HG02588 (cell line): ENCODE results near the gene MAF.

Experiments
- ATAC-seq: cut with Tn5 transposase; IDR thresholded peaks from one replicate; pipeline ENCODE4 v1.9.1; 2021; ENCODE audit warnings: mild to moderate bottlenecking, moderate library complexity; ENCODE audit not compliant: unreplicated experiment

MAF gene

GRCh38 chr16:79613009-79613408 is 12.5 kb upstream of the MAF start:
- no peak for ATAC-seq

GRCh38 chr16:79612207-79612606 is 11.7 kb upstream of the MAF start:
- no peak for ATAC-seq

- ATAC-seq, result no peak
These were observed 10.2 kb upstream of the MAF start for GRCh38 chr16:79610771-79611170.

GRCh38 chr16:79609861-79610260 is 9.3 kb upstream of the MAF start:
- no peak for ATAC-seq

- ATAC-seq, result no peak
These were observed 8.4 kb upstream of the MAF start for GRCh38 chr16:79608976-79609375.

GRCh38 chr16:79607587-79607986 is 7.0 kb upstream of the MAF start:
- no peak for ATAC-seq

GRCh38 chr16:79605999-79606398 is 5.5 kb upstream of the MAF start:
- ATAC-seq, result no peak

- no peak for ATAC-seq
These were observed 2.5 kb upstream of the MAF start for GRCh38 chr16:79603055-79603454.

GRCh38 chr16:79602628-79603014 is 2.1 kb upstream of the MAF start:
- ATAC-seq, result no peak

GRCh38 chr16:79601931-79602627 is 1.5 kb upstream of the MAF start:
- no peak for ATAC-seq

- no peak for ATAC-seq
These were observed 774 bp upstream of the MAF start for GRCh38 chr16:79601092-79601930.

- ATAC-seq, result no peak
These were observed 500 bp downstream of the MAF start for GRCh38 chr16:79599837-79600637.

GRCh38 chr16:79599256-79599836 is 1.2 kb downstream of the MAF start:
- no peak for ATAC-seq

- no peak for ATAC-seq
These were observed 2.0 kb downstream of the MAF start for GRCh38 chr16:79598348-79599181.

- no peak for ATAC-seq
These were observed 2.5 kb downstream of the MAF start for GRCh38 chr16:79598063-79598347.

GRCh38 chr16:79597277-79598062 is 3.1 kb downstream of the MAF start:
- no peak for ATAC-seq

GRCh38 chr16:79595931-79596450 is 4.5 kb downstream of the MAF start:
- no peak for ATAC-seq

GRCh38 chr16:79595231-79595641 is 5.3 kb downstream of the MAF start:
- no peak for ATAC-seq

GRCh38 chr16:79593754-79594153 is 6.8 kb downstream of the MAF start:
- ATAC-seq, result no peak
